HG03558 (cell line): Measurements from ENCODE around the gene ZKSCAN8.
"Not testable (repeated sequence)": the region's sequence is repeated elsewhere in the genome, so short reads cannot be mapped to it uniquely, and the experiment has no call there.

Experiments used
- ATAC-seq: cut with Tn5 transposase; IDR thresholded peaks from one replicate; pipeline ENCODE4 v1.9.1; 2021; ENCODE audit warnings: moderate number of reproducible peaks; ENCODE audit not compliant: unreplicated experiment; ENCODE audit errors: extremely low read depth

Gene ZKSCAN8

GRCh38 chr6:28141500-28142329 lies at the start of gene ZKSCAN8:
Gene ZKSCAN8, plus strand, starts transcription at chr6:28141883. Its CDS starts 6,525 bp downstream, at chr6:28148408.
- ATAC-seq, result peak; percentile 76

- not testable (repeated sequence) for ATAC-seq
Measured at GRCh38 chr6:28102222-28102621, 39.5 kb upstream of the ZKSCAN8 start.

- not testable (repeated sequence) for ATAC-seq
Measured at GRCh38 chr6:28102699-28103098, 39.0 kb upstream of the ZKSCAN8 start.

GRCh38 chr6:28104392-28105244 lies 37.1 kb upstream of the ZKSCAN8 start:
- peak; percentile 93 for ATAC-seq

GRCh38 chr6:28105245-28105639 lies 36.4 kb upstream of the ZKSCAN8 start:
- peak; percentile 14 for ATAC-seq

- ATAC-seq, result no peak
Measured at GRCh38 chr6:28107506-28107905, 34.2 kb upstream of the ZKSCAN8 start.

- ATAC-seq, result no peak
Measured at GRCh38 chr6:28111964-28112363, 29.7 kb upstream of the ZKSCAN8 start.

GRCh38 chr6:28115799-28116198 lies 25.9 kb upstream of the ZKSCAN8 start:
- no peak for ATAC-seq

- ATAC-seq, result no peak
Measured at GRCh38 chr6:28117386-28118050, 24.2 kb upstream of the ZKSCAN8 start.

- ATAC-seq, result no peak
Measured at GRCh38 chr6:28118217-28118616, 23.5 kb upstream of the ZKSCAN8 start.

GRCh38 chr6:28121876-28122275 lies 19.8 kb upstream of the ZKSCAN8 start:
- ATAC-seq, result no peak

- not testable (repeated sequence) for ATAC-seq
Measured at GRCh38 chr6:28122283-28122682, 19.4 kb upstream of the ZKSCAN8 start.

GRCh38 chr6:28124350-28124970 lies 17.2 kb upstream of the ZKSCAN8 start, which contains the start of gene ZSCAN16:
Gene ZSCAN16, plus strand, starts transcription at chr6:28124609. Its CDS starts 835 bp downstream, at chr6:28125444.
- peak; percentile 89 for ATAC-seq

GRCh38 chr6:28124971-28125353 lies 16.7 kb upstream of the ZKSCAN8 start:
- no peak for ATAC-seq

- ATAC-seq, result no peak
Measured at GRCh38 chr6:28125401-28125800, 16.3 kb upstream of the ZKSCAN8 start.

GRCh38 chr6:28134015-28134414 lies 7.7 kb upstream of the ZKSCAN8 start:
- ATAC-seq, result no peak

- no peak for ATAC-seq
Measured at GRCh38 chr6:28134716-28135115, 7.0 kb upstream of the ZKSCAN8 start.

- ATAC-seq, result no peak
Measured at GRCh38 chr6:28135393-28135792, 6.3 kb upstream of the ZKSCAN8 start.

- peak; percentile 29 for ATAC-seq
Measured at GRCh38 chr6:28136585-28137504, 4.8 kb upstream of the ZKSCAN8 start.
